HepG2 (cell line): Measurements from ENCODE around the gene RHBDD3. TPM values are rescaled to one million over a fixed set of nuclear protein-coding genes. Genes with fewer than 3 reads are reported as not detected.

Experiments
- ARNTL ChIP-seq: sonication (generic); formaldehyde crosslinking; IDR thresholded peaks from 2 replicates; pipeline ENCODE4 v1.4.0; 2020; ENCODE audit warnings: mild to moderate bottlenecking, missing genetic modification reagents
- CCAR2 ChIP-seq: fragments of 200-400 bp; formaldehyde crosslinking; optimal IDR thresholded peaks from 2 replicates; pipeline ENCODE3; 2018; ENCODE audit warnings: low read depth, mild to moderate bottlenecking, low read length, moderate library complexity
- CREB1 ChIP-seq, 2 experiments: fragments of 450-650 bp in 1 of 2; IDR thresholded peaks; 2 replicates each; pipeline ENCODE4 v1.6.1; 2016 to 2017; ENCODE audit warnings: control low read depth in 1 of 2, mild to moderate bottlenecking in 1 of 2, missing compliant biosample characterization in 1 of 2, missing genetic modification characterization in 1 of 2
- HIVEP1 ChIP-seq: sonication (generic); formaldehyde crosslinking; IDR thresholded peaks from 2 replicates; pipeline ENCODE4 v1.4.0; 2020; ENCODE audit warnings: mild to moderate bottlenecking, missing genetic modification reagents
- HOXA5 ChIP-seq: sonication (generic); formaldehyde crosslinking; IDR thresholded peaks from 2 replicates; pipeline ENCODE4 v1.4.0; 2020; ENCODE audit warnings: missing genetic modification reagents
- HOXA9 ChIP-seq: sonication (generic); formaldehyde crosslinking; IDR thresholded peaks from 2 replicates; pipeline ENCODE4 v1.8.1; 2022; ENCODE audit warnings: missing genetic modification reagents, mild to moderate bottlenecking, moderate library complexity, borderline replicate concordance
- MIXL1 ChIP-seq: IDR thresholded peaks from 2 replicates; pipeline ENCODE4 v1.6.1; 2016
- PAWR ChIP-seq: sonication (generic); formaldehyde crosslinking; IDR thresholded peaks from 2 replicates; pipeline ENCODE4 v1.4.0; 2020; ENCODE audit warnings: missing genetic modification reagents, mild to moderate bottlenecking, borderline replicate concordance
- PCBP1 ChIP-seq: fragments of 200-400 bp; formaldehyde crosslinking; IDR thresholded peaks from 2 replicates; pipeline ENCODE4 v1.6.1; 2017; ENCODE audit warnings: mild to moderate bottlenecking, low read depth, low read length, borderline replicate concordance
- PREB ChIP-seq: sonication (generic); formaldehyde crosslinking; IDR thresholded peaks from 2 replicates; pipeline ENCODE4 v1.4.0; 2020; ENCODE audit warnings: missing genetic modification reagents
- RARG ChIP-seq: sonication (generic); formaldehyde crosslinking; IDR thresholded peaks from 2 replicates; pipeline ENCODE4 v1.4.0; 2020; ENCODE audit warnings: low read depth, mild to moderate bottlenecking, missing genetic modification reagents
- STAG1 ChIP-seq: sonication (generic); formaldehyde crosslinking; IDR thresholded peaks from 2 replicates; pipeline ENCODE4 v1.4.0; 2020; ENCODE audit warnings: missing genetic modification reagents
- U2AF1 ChIP-seq: fragments of 200-400 bp; formaldehyde crosslinking; optimal IDR thresholded peaks from 2 replicates; pipeline ENCODE3; 2017; ENCODE audit warnings: mild to moderate bottlenecking, low read depth, low read length
- UBTF ChIP-seq: sonication (generic); formaldehyde crosslinking; IDR thresholded peaks from 2 replicates; pipeline ENCODE4 v1.4.0; 2020; ENCODE audit warnings: mild to moderate bottlenecking, missing genetic modification reagents
- ZBTB21 ChIP-seq: sonication (generic); formaldehyde crosslinking; IDR thresholded peaks from 2 replicates; pipeline ENCODE4 v1.4.0; 2020; ENCODE audit warnings: missing genetic modification reagents
- ZBTB37 ChIP-seq: sonication (generic); formaldehyde crosslinking; IDR thresholded peaks from 2 replicates; pipeline ENCODE4 v1.4.0; 2020; ENCODE audit warnings: mild to moderate bottlenecking, missing genetic modification reagents
- ZBTB7B ChIP-seq: sonication (generic); formaldehyde crosslinking; IDR thresholded peaks from 2 replicates; pipeline ENCODE4 v1.4.0; 2020; ENCODE audit warnings: missing genetic modification reagents
- ZEB1 ChIP-seq: IDR thresholded peaks from 2 replicates; pipeline ENCODE4 v1.6.1; 2012; ENCODE audit warnings: mild to moderate bottlenecking, low read depth, inconsistent platforms; ENCODE audit not compliant: insufficient replicate concordance
- ZFY ChIP-seq: sonication (generic); formaldehyde crosslinking; IDR thresholded peaks from 2 replicates; pipeline ENCODE4 v1.4.0; 2020; ENCODE audit warnings: missing genetic modification reagents
- ZNF234 ChIP-seq: sonication (generic); formaldehyde crosslinking; conservative IDR thresholded peaks from 2 replicates; pipeline ENCODE4 v1.5.1; 2020; ENCODE audit warnings: mild to moderate bottlenecking, missing genetic modification reagents
- ZNF280B ChIP-seq: sonication (generic); formaldehyde crosslinking; IDR thresholded peaks from 2 replicates; pipeline ENCODE4 v1.5.0; 2020; ENCODE audit warnings: missing genetic modification reagents, mild to moderate bottlenecking, borderline replicate concordance
- ZNF451 ChIP-seq: sonication (generic); formaldehyde crosslinking; IDR thresholded peaks from 2 replicates; pipeline ENCODE4 v1.5.0; 2020; ENCODE audit warnings: mild to moderate bottlenecking, missing genetic modification reagents
- ZNF556 ChIP-seq: sonication (generic); formaldehyde crosslinking; IDR thresholded peaks from 2 replicates; pipeline ENCODE4 v1.4.0; 2020; ENCODE audit warnings: mild to moderate bottlenecking, missing genetic modification reagents, borderline replicate concordance
- ZNF782 ChIP-seq: sonication (generic); formaldehyde crosslinking; IDR thresholded peaks from 2 replicates; pipeline ENCODE4 v1.4.0; 2020; ENCODE audit warnings: missing genetic modification reagents, mild to moderate bottlenecking, borderline replicate concordance
- ZNF839 ChIP-seq: sonication (generic); formaldehyde crosslinking; IDR thresholded peaks from 2 replicates; pipeline ENCODE4 v1.4.0; 2020; ENCODE audit warnings: missing genetic modification reagents, mild to moderate bottlenecking, borderline replicate concordance
- polyA plus RNA-seq, 8 experiments: library from polyadenylated mRNA; depleted of rRNA in 3 of 8; stranded (reverse) in 7 of 8; unstranded in 1 of 8; fragments of >200 nt; fragmentation: Illumina TruSeq in 4 of 8; extraction: Trizol in 4 of 8; gene quantifications; 2 replicates each; pipeline versions ENCODE4 v1.2.1 to v1.2.3, GENCODE V29; 2011 to 2016; ENCODE audit warnings: low read depth in 4 of 8, missing spikeins in 1 of 8, mixed read lengths in 1 of 8; ENCODE audit not compliant: insufficient read depth in 1 of 8
- total RNA-seq, 5 experiments: library from RNA; depleted of rRNA; stranded (reverse); fragments of >200 nt; fragmentation: Illumina TruSeq; extraction: Trizol; gene quantifications; 2 replicates each; pipeline ENCODE4 v1.2.3, GENCODE V29; 2016; ENCODE audit warnings: low read depth in 1 of 5

Gene RHBDD3
- total and polyA plus RNA-seq, 2 of the 13 experiments (the other 11 are each of a cell fraction or from before 2014, with no cell fraction given) = 12.1 to 26.7 TPM

GRCh38 chr22:29245626-29246385 lies 22.0 kb downstream of the RHBDD3 start (continued):
- TF ChIP-seq UBTF (CRISPR knock-in tag) = no peak
- TF ChIP-seq PAWR (CRISPR knock-in tag) = no peak
- no peak for TF ChIP-seq ZBTB21 (CRISPR knock-in tag)
- no peak for TF ChIP-seq HOXA5 (CRISPR knock-in tag)
- no peak for TF ChIP-seq U2AF1
- no peak for TF ChIP-seq HOXA9 (CRISPR knock-in tag)
- TF ChIP-seq ZBTB37 (CRISPR knock-in tag) = no peak
- peak; percentile 15; the same call in 1 of the 2 replicates for TF ChIP-seq MIXL1 (CRISPR knock-in tag)
- no peak for TF ChIP-seq RARG (CRISPR knock-in tag)
- TF ChIP-seq ZNF839 (CRISPR knock-in tag) = no peak
- no peak for TF ChIP-seq PCBP1
- peak; percentile 98 for TF ChIP-seq STAG1
- TF ChIP-seq ZNF556 = no peak
- TF ChIP-seq ZNF280B (CRISPR knock-in tag) = no peak
- TF ChIP-seq HIVEP1 (CRISPR knock-in tag) = no peak
- no peak for TF ChIP-seq PREB (CRISPR knock-in tag)
- TF ChIP-seq ZFY = peak; percentile 39; the same call in 1 of the 2 replicates
- no peak for TF ChIP-seq ZNF782 (CRISPR knock-in tag)
- TF ChIP-seq CCAR2 = no peak
- TF ChIP-seq ARNTL = no peak
- no peak for TF ChIP-seq CREB1 (IDR thresholded peaks at IDR 0.05)
- no peak for TF ChIP-seq CREB1 (CRISPR knock-in tag; IDR thresholded peaks at IDR 0.05)
- no peak for TF ChIP-seq ZBTB7B (CRISPR knock-in tag)
- TF ChIP-seq ZNF234 (CRISPR knock-in tag) = no peak
- TF ChIP-seq ZNF451 (CRISPR knock-in tag) = no peak
- no peak for TF ChIP-seq ZEB1
